H1 (cell line): ENCODE results near the gene SLC13A5. TPM values are rescaled to one million over a fixed set of nuclear protein-coding genes. Genes with fewer than 3 reads are reported as not detected.

Source experiments
- ASH2L ChIP-seq: fragments of 200-600, 300-600 bp; sonication (generic); IDR thresholded peaks from one replicate; pipeline ENCODE4 v1.7.1; 2017; ENCODE audit warnings: low read length
- ATF2 ChIP-seq: IDR thresholded peaks from 2 replicates; pipeline ENCODE4 v1.6.1; 2012; ENCODE audit warnings: low read length, inconsistent platforms
- BCL11A ChIP-seq, 2 experiments: IDR thresholded peaks; one replicate each; pipeline ENCODE4 v1.6.1; 2011; ENCODE audit warnings: low read depth in 2 of 2, low read length in 2 of 2, mild to moderate bottlenecking in 2 of 2
- BRCA1 ChIP-seq: IDR thresholded peaks from 2 replicates; pipeline ENCODE4 v1.6.1; 2012; ENCODE audit warnings: low read depth, low read length, improper control_type of control experiment
- CBX5 ChIP-seq: fragments of 300-800, 300-1000 bp; sonication (generic); IDR thresholded peaks from 2 replicates; pipeline ENCODE4 v1.7.1; 2016; ENCODE audit warnings: antibody characterized with exemption, low read length, low read depth
- CEBPB ChIP-seq: IDR thresholded peaks from 2 replicates; pipeline ENCODE4 v1.6.1; 2012; ENCODE audit warnings: low read depth, low read length
- CHD2 ChIP-seq: IDR thresholded peaks from 2 replicates; pipeline ENCODE4 v1.6.1; 2012; ENCODE audit warnings: low read length, improper control_type of control experiment
- CTBP2 ChIP-seq: IDR thresholded peaks from 2 replicates; pipeline ENCODE4 v1.7.0; 2011; ENCODE audit warnings: borderline replicate concordance, mild to moderate bottlenecking, moderate library complexity, mixed read lengths, low read length; ENCODE audit not compliant: insufficient read depth, insufficient read length
- E2F6 ChIP-seq: IDR thresholded peaks from 2 replicates; pipeline ENCODE4 v1.6.1; 2012; ENCODE audit warnings: inconsistent platforms
- EP300 ChIP-seq, 2 experiments: IDR thresholded peaks; 1 replicate in 1 of 2; 2 replicates in 1 of 2; pipeline ENCODE4 v1.6.1; 2011 to 2012; ENCODE audit warnings: low read depth in 2 of 2, low read length in 2 of 2, mild to moderate bottlenecking in 2 of 2, borderline replicate concordance in 1 of 2, inconsistent platforms in 1 of 2, moderate library complexity in 1 of 2
- GABPA ChIP-seq: IDR thresholded peaks from 2 replicates; pipeline ENCODE4 v1.6.1; 2011; ENCODE audit warnings: mild to moderate bottlenecking, low read length, moderate library complexity, borderline replicate concordance; ENCODE audit not compliant: insufficient read depth
- HDAC6 ChIP-seq: IDR thresholded peaks from one replicate; pipeline ENCODE4 v1.7.1; 2012; ENCODE audit warnings: low read depth, mild to moderate bottlenecking, inconsistent platforms, low read length, moderate library complexity
- KDM1A ChIP-seq: fragments of 200-600, 300-600 bp; sonication (generic); IDR thresholded peaks from 2 replicates; pipeline ENCODE4 v1.7.1; 2016; ENCODE audit warnings: mild to moderate bottlenecking, low read length, borderline replicate concordance
- POLR2A ChIP-seq, 2 experiments: IDR thresholded peaks; 1 replicate in 1 of 2; 2 replicates in 1 of 2; pipeline ENCODE4 v1.6.1; 2011; ENCODE audit warnings: low read depth in 2 of 2, low read length in 2 of 2, mild to moderate bottlenecking in 2 of 2; ENCODE audit errors: control extremely low read depth in 1 of 2
- POLR2AphosphoS5 ChIP-seq: IDR thresholded peaks from 2 replicates; pipeline ENCODE4 v1.6.1; 2011; ENCODE audit warnings: low read depth, low read length
- RAD21 ChIP-seq, 2 experiments: IDR thresholded peaks in 1 of 2; conservative IDR thresholded peaks in 1 of 2; 2 replicates each; pipeline ENCODE4 v1.6.1; 2011; ENCODE audit warnings: low read depth in 2 of 2, low read length in 2 of 2, improper control_type of control experiment in 1 of 2, inconsistent platforms in 1 of 2, mild to moderate bottlenecking in 1 of 2, moderate library complexity in 1 of 2
- RFX5 ChIP-seq: IDR thresholded peaks from 2 replicates; pipeline ENCODE4 v1.6.1; 2011; ENCODE audit warnings: low read depth, low read length, improper control_type of control experiment, borderline replicate concordance
- SAP30 ChIP-seq: fragments of 300-600 bp; sonication (generic); IDR thresholded peaks from 2 replicates; pipeline ENCODE4 v1.7.1; 2012; ENCODE audit warnings: low read length, moderate library complexity, mild to moderate bottlenecking, inconsistent platforms; ENCODE audit not compliant: insufficient read depth, insufficient replicate concordance
- SIRT6 ChIP-seq: IDR thresholded peaks from one replicate; pipeline ENCODE4 v1.7.1; 2012; ENCODE audit warnings: low read length, inconsistent platforms
- TAF7 ChIP-seq: optimal IDR thresholded peaks from 2 replicates; pipeline ENCODE3; 2011; ENCODE audit warnings: low read depth, mild to moderate bottlenecking, inconsistent platforms, low read length, moderate library complexity, borderline replicate concordance
- TBP ChIP-seq: IDR thresholded peaks from 2 replicates; pipeline ENCODE4 v1.6.1; 2011; ENCODE audit warnings: low read depth, low read length, improper control_type of control experiment
- TCF12 ChIP-seq: IDR thresholded peaks from 2 replicates; pipeline ENCODE4 v1.6.1; 2011; ENCODE audit warnings: low read depth, mild to moderate bottlenecking, low read length
- polyA plus RNA-seq, 7 experiments: library from polyadenylated mRNA; depleted of rRNA in 3 of 7; stranded (reverse) in 5 of 7; unstranded in 2 of 7; fragments of >200 nt in 5 of 7; fragments of 200-250 nt in 2 of 7; gene quantifications; 1 replicate in 5 of 7; 2 replicates in 1 of 7; 4 replicates in 1 of 7; pipeline versions ENCODE4 v1.2.1 to v1.2.3, GENCODE V29; 2011 to 2013; ENCODE audit warnings: missing spikeins in 2 of 7, mixed read lengths in 2 of 7
- total RNA-seq: library from RNA; stranded (reverse); fragmentation: NEBNext Ultra II Directional; extraction: Animal tissue kit (Norgen Biotek cat#: 25700); gene quantifications from 2 replicates; pipeline ENCODE4 v1.2.1, GENCODE V29; 2021

SLC13A5 gene
- total and polyA plus RNA-seq, 2 of the 8 experiments (the other 6 are each of a cell fraction or from before 2014, with no cell fraction given) = 2.1 to 2.6 TPM

GRCh38 chr17:6713130-6713917, at the start of gene SLC13A5 (continued):
- TF ChIP-seq TBP = no peak
- TF ChIP-seq POLR2AphosphoS5 = no peak
- TF ChIP-seq KDM1A = no peak
- TF ChIP-seq GABPA = no peak; the same call in 1 of the 2 replicates
- TF ChIP-seq ASH2L = no peak
- TF ChIP-seq CBX5 = no peak
- TF ChIP-seq CTBP2 = no peak
- TF ChIP-seq E2F6 = no peak
- TF ChIP-seq BRCA1 = no peak
- no peak for TF ChIP-seq EP300 (IDR thresholded peaks at IDR 0.05; ENCODE audit: borderline replicate concordance in 1 of 2, low read depth in 2 of 2, low read length in 2 of 2)
- TF ChIP-seq CEBPB = no peak
- no peak for TF ChIP-seq ATF2
- peak; percentile 32 for TF ChIP-seq TAF7
- no peak for TF ChIP-seq SAP30
- peak in 1 of 2 experiments; percentile 36; a peak in 1 of 3 replicates for TF ChIP-seq POLR2A (IDR thresholded peaks at IDR 0.05; ENCODE audit: control extremely low read depth in 1 of 2, low read depth in 2 of 2, low read length in 2 of 2)
- TF ChIP-seq SIRT6 = no peak
- TF ChIP-seq BCL11A (IDR thresholded peaks at IDR 0.05; ENCODE audit: low read depth in 2 of 2, low read length in 2 of 2) = no peak
- peak in 1 of 2 experiments; percentile 52; a peak in 3 of 4 replicates for TF ChIP-seq RAD21 (IDR thresholded peaks at IDR 0.05 in 1 of 2, conservative IDR thresholded peaks at IDR 0.05 in 1 of 2; ENCODE audit: low read depth in 2 of 2, low read length in 2 of 2)
- TF ChIP-seq HDAC6 = no peak
- no peak for TF ChIP-seq TCF12
- no peak for TF ChIP-seq RFX5
- no peak for TF ChIP-seq CHD2
